OCI-LY3 (cell line): ENCODE measurements around the gene DUSP19.

Source experiments
- H2AFZ ChIP-seq: fragments of 200-600, 300-600 bp; shearing (Covaris generic); 2 replicates; pipeline ENCODE4 v1.6.0; 2014; ENCODE audit warnings: antibody characterized with exemption, low read depth, low read length
- H3K27ac ChIP-seq: fragments of 200-600, 300-600 bp; sonication (generic); 2 replicates; pipeline ENCODE4 v1.5.1; 2014; ENCODE audit warnings: mild to moderate bottlenecking, low read length, moderate library complexity, mixed read lengths
- H3K27me3 ChIP-seq: fragments of 200-600, 300-600 bp; sonication (generic); 2 replicates; pipeline ENCODE4 v1.6.1; 2014; ENCODE audit warnings: low read depth, low read length, mixed read lengths
- H3K36me3 ChIP-seq: fragments of 200-600, 300-600 bp; sonication (generic); replicated peaks from 2 replicates; pipeline ENCODE3; 2014; ENCODE audit warnings: low read depth, low read length, mixed read lengths
- H3K4me1 ChIP-seq: fragments of 300-600, 200-600 bp; sonication (generic); 2 replicates; pipeline ENCODE4 v1.6.1; 2014; ENCODE audit warnings: low read length, mixed read lengths
- H3K4me2 ChIP-seq: fragments of 200-600, 300-600 bp; sonication (generic); 2 replicates; pipeline ENCODE4 v1.6.1; 2014; ENCODE audit warnings: low read length, mixed read lengths
- H3K4me3 ChIP-seq: fragments of 300-600, 200-600 bp; sonication (generic); 2 replicates; pipeline ENCODE4 v1.5.1; 2014; ENCODE audit warnings: antibody characterized with exemption, mild to moderate bottlenecking, low read length, moderate library complexity
- H3K79me2 ChIP-seq: fragments of 300-600, 200-600 bp; shearing (Covaris generic); 2 replicates; pipeline ENCODE4 v1.6.1; 2014; ENCODE audit warnings: mild to moderate bottlenecking, low read length, mixed read lengths
- H3K9ac ChIP-seq: fragments of 300-600, 200-600 bp; shearing (Covaris generic); 2 replicates; pipeline ENCODE4 v1.6.0; 2014; ENCODE audit warnings: mild to moderate bottlenecking, low read length, moderate library complexity
- H3K9me3 ChIP-seq: fragments of 200-600, 300-600 bp; shearing (Covaris generic); 2 replicates; pipeline ENCODE4 v1.6.1; 2014; ENCODE audit warnings: low read length, mixed read lengths; ENCODE audit not compliant: insufficient read depth
- H4K20me1 ChIP-seq: fragments of 200-600, 300-600 bp; sonication (generic); 2 replicates; pipeline ENCODE4 v1.6.1; 2016; ENCODE audit warnings: low read length, mixed read lengths; ENCODE audit not compliant: insufficient read depth
- CTCF ChIP-seq: fragments of 200-600, 300-600 bp; sonication (generic); IDR thresholded peaks from 2 replicates; pipeline ENCODE4 v1.5.1; 2014; ENCODE audit warnings: antibody characterized with exemption, low read length, low read depth
- EZH2phosphoT487 ChIP-seq: fragments of 200-600 bp; shearing (Covaris generic); IDR thresholded peaks from 2 replicates; pipeline ENCODE4 v1.6.1; 2018; ENCODE audit warnings: antibody characterized with exemption, mixed run types, low read depth

The DUSP19 gene

GRCh38 chr2:183034806-183035205, 43.7 kb upstream of the DUSP19 start:
- peaks cover 13% of the 10 kb centered on the region for H3K4me1 ChIP-seq
- H3K4me3 ChIP-seq = no peak overlapping the region
- no peak overlapping the region for H3K9ac ChIP-seq
- H3K9me3 ChIP-seq = no peaks in the 10 kb centered on the region
- no peak for TF ChIP-seq EZH2phosphoT487
- no peak for TF ChIP-seq CTCF
- H3K27ac ChIP-seq = no peak overlapping the region
- peaks cover 83% of the 10 kb centered on the region for H3K27me3 ChIP-seq
- no peaks in the 10 kb centered on the region for H3K36me3 ChIP-seq
- H3K4me2 ChIP-seq = no peak overlapping the region
- H3K79me2 ChIP-seq = no peaks in the 10 kb centered on the region
- H2AFZ ChIP-seq = no peak overlapping the region
- peaks cover 64% of the 10 kb centered on the region for H4K20me1 ChIP-seq

- no peak overlapping the region for H3K27ac ChIP-seq
- peaks cover 13% of the 10 kb centered on the region for H3K4me1 ChIP-seq
- H3K9ac ChIP-seq = no peak overlapping the region
- no peaks in the 10 kb centered on the region for H3K9me3 ChIP-seq
- H3K4me3 ChIP-seq = no peak overlapping the region
- H3K4me2 ChIP-seq = no peak overlapping the region
- H3K79me2 ChIP-seq = no peaks in the 10 kb centered on the region
- H3K36me3 ChIP-seq = no peaks in the 10 kb centered on the region
- TF ChIP-seq EZH2phosphoT487 (no peak), CTCF (no peak)
- H2AFZ ChIP-seq = no peak overlapping the region
- H4K20me1 ChIP-seq = peaks cover 64% of the 10 kb centered on the region
- H3K27me3 ChIP-seq = peaks cover 83% of the 10 kb centered on the region
These were observed 43.1 kb upstream of the DUSP19 start for GRCh38 chr2:183035298-183035953.

GRCh38 chr2:183035954-183036669, 42.4 kb upstream of the DUSP19 start:
- Histone ChIP-seq H3K4me1 (peaks cover 13% of the 10 kb centered on the region), H2AFZ (no peak overlapping the region), H3K4me2 (no peak overlapping the region), H3K4me3 (no peak overlapping the region), H3K9ac (no peak overlapping the region), H3K27me3 (peaks cover 82% of the 10 kb centered on the region), H4K20me1 (peaks cover 64% of the 10 kb centered on the region), H3K27ac (no peak overlapping the region), H3K9me3 (no peaks in the 10 kb centered on the region), H3K36me3 (no peaks in the 10 kb centered on the region), H3K79me2 (no peaks in the 10 kb centered on the region)
- TF ChIP-seq CTCF (no peak), EZH2phosphoT487 (peak; percentile 90)

GRCh38 chr2:183037074-183037552, 41.4 kb upstream of the DUSP19 start:
- H3K36me3 ChIP-seq = no peaks in the 10 kb centered on the region
- H3K9ac ChIP-seq = no peak overlapping the region
- H3K4me3 ChIP-seq = no peak overlapping the region
- no peaks in the 10 kb centered on the region for H3K79me2 ChIP-seq
- H2AFZ ChIP-seq = no peak overlapping the region
- H3K27ac ChIP-seq = no peak overlapping the region
- H3K27me3 ChIP-seq = peaks cover 82% of the 10 kb centered on the region
- no peaks in the 10 kb centered on the region for H3K9me3 ChIP-seq
- H3K4me1 ChIP-seq = peaks cover 13% of the 10 kb centered on the region
- H3K4me2 ChIP-seq = no peak overlapping the region
- no peak for TF ChIP-seq CTCF
- peaks cover 58% of the 10 kb centered on the region for H4K20me1 ChIP-seq
